Muscle of arm (tissue), 12 donors: ENCODE results near the gene RBFOX2. TPM values are rescaled to one million over a fixed set of nuclear protein-coding genes. Genes with fewer than 3 reads are reported as not detected.
"Not testable (repeated sequence)": the region's sequence is repeated elsewhere in the genome, so short reads cannot be mapped to it uniquely, and the experiment has no call there.

Experiments
- DNase-seq: peaks from one replicate; pipeline ENCODE4 v3.0.0-alpha.2; 2013
- polyA plus RNA-seq, 12 donors: library from polyadenylated mRNA; unstranded; fragments of 120-200 nt; gene quantifications; one replicate each; pipeline ENCODE4 v1.2.1, GENCODE V29; 2013; ENCODE audit not compliant: insufficient read length in 12 of 12

Gene RBFOX2
- polyA plus RNA-seq, 12 donors: 180 to 394 (median 218) TPM

DNA sequence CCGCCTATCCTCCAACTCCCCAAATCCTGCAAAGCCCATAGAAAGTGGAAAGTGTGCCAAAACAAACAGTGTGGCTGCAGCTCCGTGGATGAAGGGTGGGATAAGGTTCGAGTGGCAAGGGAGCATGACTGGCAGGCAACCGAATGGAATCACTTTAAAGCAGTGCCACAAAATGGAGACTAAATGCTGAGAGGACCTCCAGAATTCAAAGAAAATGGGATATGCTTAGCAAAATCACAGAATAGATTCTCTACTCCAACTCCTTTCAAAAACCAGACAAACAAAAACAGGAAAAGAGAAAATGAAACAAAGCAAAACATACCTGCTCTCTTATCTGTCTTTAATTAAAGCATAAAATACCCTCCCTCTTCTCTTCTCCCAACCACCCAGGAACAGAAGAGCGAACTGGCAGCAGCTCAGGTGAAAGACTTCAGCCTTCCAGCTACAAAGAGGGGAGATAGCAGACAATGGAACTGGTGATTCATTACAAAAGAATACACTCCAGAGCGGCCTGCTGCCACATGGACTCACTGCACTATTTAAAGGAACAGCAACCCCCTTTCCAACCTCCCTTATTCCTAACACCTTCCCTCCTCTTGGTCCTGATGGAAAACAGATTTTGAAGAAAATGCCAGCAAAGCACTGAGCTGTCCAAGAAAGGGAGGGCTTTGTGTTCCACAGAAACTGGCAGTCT is 192.5 kb downstream of the RBFOX2 start:
- peak; percentile 85 for DNase-seq

DNA sequence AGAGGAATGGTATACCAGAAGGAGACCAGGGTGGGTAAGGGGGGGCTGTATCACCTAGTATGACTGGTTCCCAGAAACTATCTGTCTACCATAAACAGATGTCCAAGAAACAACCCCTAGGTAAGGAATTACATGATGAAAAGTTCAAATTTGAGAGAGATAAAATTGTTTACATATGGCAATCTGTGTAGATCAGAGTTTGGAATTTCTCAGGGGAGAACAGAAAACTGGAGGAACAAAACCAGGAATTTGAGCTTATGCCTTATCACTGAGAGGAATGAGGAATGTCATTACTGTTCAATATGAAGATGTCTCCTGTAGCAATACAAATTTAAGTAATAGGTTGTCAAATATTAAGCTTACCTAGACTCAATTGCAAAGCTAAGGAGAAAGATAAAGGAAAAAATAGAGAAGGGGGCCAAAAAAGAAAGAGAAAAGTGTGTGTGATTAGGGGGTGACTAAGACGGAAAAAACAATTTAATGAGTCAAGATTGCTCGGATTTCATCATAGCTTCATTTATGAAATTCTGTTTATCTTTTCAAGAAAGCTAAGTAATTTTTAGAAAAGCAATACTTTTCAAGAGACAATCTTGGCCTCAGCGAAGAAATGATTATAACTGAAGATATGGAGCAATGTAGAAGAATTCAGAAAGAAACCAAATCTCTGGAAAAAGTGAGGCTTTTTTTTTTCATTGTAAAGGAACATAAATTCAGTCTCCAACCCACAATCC is 193.2 kb downstream of the RBFOX2 start:
- DNase-seq: peak; percentile 13

- DNase-seq: no peak
Observed at GRCh38 chr22:35834061-35834460, 194.6 kb downstream of the RBFOX2 start.

DNA sequence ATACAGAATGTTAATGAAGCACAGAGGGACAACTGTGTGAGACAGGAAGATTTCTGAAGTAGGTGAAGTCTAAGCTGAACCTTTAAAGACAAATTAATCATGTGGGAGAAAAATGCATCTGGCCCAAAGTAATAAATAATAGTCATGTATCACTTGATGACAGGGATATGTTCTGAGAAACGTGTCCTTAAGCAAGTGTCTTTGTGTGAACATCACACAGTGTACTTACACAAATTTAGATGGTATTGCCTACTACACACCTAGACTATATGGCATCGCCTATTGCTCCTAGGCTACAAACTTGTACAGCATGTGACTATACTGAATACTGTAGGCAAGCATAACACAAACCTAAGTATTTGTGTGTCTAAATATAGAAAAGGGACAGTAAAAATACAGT is 198.3 kb downstream of the RBFOX2 start:
- no peak for DNase-seq

DNA sequence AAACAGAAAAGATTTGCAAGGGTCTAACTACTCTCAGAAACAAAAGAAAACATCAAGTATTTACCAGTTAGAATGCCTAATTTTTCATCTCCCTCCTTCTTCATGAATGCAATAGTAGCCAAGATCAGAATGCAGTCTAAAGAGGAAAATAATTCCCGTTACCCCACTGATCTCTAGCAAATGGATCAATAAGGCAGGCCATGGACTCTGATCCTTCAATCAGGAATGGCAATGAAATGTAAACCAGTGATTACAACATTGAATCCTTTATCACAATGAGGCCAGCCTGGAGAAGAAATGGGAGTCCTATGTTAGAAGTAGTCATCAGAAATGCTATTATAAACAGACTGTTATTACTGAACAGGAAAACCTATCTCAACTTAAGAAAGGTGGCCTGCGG is 204.4 kb downstream of the RBFOX2 start:
- DNase-seq: no peak

GRCh38 chr22:35821654-35822053 is 207.0 kb downstream of the RBFOX2 start:
- no peak for DNase-seq

DNA sequence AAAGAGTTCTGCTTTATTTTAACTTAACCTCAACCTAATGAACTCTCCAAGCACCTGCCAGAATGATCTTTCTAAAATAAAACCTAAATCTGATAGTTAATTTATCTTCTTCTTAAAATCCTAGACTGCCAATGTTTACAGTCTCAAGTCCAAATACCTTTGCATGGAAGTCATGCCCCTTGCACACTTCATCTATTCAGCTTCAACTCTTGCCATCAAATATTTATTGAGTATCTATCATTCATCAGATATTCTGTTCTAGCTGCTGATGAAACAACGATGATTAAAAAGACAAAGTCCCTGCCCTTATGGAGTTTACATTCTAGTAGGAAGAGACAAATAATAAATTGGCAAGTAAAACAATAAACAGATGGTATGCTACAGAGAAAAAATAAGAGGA is 209.2 kb downstream of the RBFOX2 start:
- no peak for DNase-seq

DNA sequence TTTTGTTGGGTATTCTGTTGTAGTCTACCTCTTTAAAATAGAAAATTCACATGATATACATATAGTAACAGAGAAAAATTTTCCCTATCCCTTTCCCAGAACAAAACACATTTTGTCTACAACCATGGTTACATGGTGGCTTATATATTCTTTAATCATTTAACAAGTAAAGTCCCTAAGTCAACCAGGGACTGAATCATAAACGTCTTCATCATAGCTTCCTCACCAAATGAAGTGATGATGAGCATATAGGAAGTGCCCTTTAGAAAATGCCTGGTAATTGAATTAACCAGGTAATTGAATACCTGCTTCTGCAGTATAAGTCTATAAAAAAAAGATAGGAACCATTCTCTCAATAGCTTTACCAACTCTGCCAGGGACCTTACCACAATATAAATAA is 209.7 kb downstream of the RBFOX2 start:
- no peak for DNase-seq

- no peak for DNase-seq
Observed at GRCh38 chr22:35812600-35812999, 216.0 kb downstream of the RBFOX2 start.

DNA sequence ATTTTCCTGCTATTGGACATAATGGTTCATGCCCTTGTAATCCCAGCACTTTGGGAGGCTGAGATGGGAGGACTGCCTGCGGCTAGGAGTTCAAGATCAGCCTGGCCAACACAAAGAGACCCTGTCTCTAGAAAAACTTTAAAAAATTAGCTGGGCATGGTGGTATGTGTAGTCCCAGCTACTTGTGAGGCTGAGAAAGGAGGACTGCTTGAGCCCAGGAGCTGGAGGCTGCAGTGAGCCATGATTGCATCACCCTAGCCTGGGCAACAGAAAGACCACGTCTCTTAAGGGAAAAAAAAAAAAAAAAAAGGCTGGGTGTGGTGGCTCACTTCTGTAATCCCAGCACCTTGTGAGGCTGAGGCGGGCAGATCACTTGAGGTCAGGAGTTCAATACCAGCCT is 217.0 kb downstream of the RBFOX2 start:
- no peak for DNase-seq

GRCh38 chr22:35809816-35810215 is 218.8 kb downstream of the RBFOX2 start:
- no peak for DNase-seq

- DNase-seq: no peak
Observed at GRCh38 chr22:35808377-35808776, 220.2 kb downstream of the RBFOX2 start.

GRCh38 chr22:35806668-35807067 is 222.0 kb downstream of the RBFOX2 start:
- DNase-seq: not testable (repeated sequence)

- no peak for DNase-seq
Observed at GRCh38 chr22:35805466-35805865, 223.2 kb downstream of the RBFOX2 start.

DNA sequence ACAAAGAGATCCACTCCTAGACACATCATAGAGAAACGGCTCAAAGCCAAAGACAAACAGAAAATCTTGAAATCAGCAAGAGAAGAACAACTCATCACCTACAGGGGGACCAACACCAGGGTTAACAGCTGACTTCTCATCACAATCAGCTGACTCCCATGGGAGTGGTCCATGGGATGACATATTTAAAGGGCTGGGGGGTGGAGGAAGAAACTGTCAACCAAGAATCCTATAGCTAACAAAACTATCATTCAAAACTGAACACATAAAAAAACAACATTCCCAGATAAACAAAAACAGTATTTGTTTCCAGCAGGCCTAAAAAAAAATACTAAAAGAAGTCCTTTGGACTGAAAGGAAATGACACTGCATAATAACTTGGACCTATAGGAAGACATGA is 224.2 kb downstream of the RBFOX2 start:
- DNase-seq: no peak

DNA sequence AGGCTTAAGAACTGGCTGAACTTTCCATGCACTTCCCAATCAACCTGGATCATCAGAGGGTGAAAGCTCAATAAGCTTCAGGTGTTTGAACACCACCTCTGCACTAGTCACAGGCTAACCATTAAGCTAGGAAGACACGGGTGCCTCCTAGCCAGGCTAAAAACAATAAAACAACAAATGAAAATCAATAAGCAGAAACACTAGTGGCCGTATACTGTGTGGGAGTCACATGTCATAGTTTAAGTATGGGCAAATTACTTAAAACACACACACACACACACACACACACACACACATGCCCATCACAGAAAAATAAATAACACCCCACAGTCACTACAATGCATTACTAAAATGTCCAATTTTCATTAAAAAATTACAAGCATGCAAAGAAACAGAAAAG is 225.7 kb downstream of the RBFOX2 start:
- DNase-seq: no peak

DNA sequence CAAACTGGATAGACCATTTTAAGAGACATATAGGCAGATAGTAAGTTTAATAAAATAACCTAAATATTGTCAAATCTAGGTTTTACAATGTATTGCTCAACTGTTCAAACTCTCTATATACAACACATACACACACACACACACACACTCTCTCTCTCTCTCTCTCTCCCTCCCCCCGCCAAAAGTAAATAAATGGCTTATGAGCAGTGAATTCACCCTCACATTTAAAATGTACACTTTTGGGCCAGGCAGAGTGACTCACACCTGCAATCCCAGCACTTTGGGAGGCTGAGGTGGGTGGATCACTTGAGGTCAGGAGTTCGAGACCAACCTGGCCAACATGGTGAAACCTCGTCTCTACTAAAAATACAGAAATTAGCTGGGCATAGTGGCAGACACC is 227.3 kb downstream of the RBFOX2 start:
- not testable (repeated sequence) for DNase-seq

GRCh38 chr22:35799150-35799549 is 229.5 kb downstream of the RBFOX2 start:
- DNase-seq: no peak

- DNase-seq: no peak
Observed at GRCh38 chr22:35797411-35797810, 231.2 kb downstream of the RBFOX2 start.

GRCh38 chr22:35795476-35795875 is 233.1 kb downstream of the RBFOX2 start:
- no peak for DNase-seq

DNA sequence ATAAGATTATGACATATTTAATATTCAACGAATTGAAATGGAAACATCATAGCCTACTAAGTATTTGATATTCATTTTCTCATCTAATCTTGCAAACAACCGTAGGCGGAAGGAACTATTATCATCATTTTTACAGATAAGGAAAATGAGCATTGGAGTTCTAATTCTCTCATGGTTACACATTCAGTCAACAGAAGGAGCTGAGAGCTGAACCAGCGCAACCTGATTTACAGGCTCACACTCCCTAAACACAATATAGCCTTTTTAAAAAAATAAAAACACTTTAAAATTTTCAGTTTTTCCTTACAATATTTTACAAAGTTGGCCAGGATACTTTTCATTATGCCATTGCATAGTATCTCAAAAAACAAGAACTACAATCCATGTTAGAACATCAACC is 236.1 kb downstream of the RBFOX2 start:
- no peak for DNase-seq

DNA sequence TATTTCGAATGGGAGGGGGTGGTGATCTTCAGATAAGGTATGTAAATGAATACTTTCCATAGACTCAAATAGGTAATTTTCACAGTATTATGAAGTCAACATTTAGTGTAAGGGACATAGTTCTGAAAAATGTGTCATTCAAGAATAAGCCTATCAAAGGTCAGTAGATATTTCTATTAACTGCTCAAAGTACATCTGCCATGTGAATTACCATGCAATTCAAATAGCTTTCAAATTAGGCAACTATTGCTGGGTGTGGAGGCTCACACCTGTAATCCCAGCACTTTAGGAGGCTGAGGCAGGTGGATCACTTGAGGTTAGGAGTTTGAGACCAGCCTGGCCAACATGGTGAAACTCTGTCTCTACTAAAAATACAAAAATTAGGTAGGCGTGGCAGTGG is 236.8 kb downstream of the RBFOX2 start:
- DNase-seq: not testable (repeated sequence)

DNA sequence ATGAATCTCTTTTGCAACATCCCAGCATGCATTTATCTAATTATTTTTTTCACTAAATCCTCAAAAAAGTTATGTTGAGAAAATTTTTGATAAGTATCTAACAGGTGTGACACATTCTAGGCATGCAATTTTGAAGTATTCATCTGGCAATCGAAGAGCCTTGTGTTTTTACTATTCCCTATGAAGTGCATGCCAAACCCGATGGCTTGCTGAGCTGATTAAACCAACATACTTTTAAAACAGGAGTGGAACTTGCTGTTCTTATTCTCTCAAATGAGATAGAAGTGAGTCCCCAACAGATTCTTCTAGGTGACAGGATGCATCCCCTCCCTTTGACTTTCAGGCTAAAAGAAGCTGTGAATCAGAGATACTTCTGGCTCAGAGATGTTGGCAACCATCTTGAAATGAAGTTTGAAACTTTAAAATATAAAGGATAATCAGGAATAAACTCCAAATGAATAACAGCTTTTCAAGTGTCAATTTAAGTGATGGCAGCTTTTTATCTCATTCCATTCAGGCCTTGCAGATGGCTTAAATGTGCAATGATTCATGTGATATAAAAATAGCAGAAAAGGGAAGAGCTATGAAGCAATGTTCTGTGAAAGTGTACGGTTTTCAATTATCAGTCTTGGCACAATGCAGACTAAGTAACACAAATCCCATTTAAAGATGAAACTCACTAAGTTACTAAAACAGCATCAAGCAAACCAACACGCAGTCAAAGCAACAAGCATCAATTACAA is 243.3 kb downstream of the RBFOX2 start:
- DNase-seq: no peak
